ENCODE results near the gene EIPR1. TPM values are rescaled to one million over a fixed set of nuclear protein-coding genes. Genes with fewer than 3 reads are reported as not detected.
A peak's percentile ranks its signal among the peaks of the same experiment; 100 is the strongest.

Gene EIPR1
- polyA plus RNA-seq (2013, experiment 1 of 2): 17.5 TPM
- 16.9 TPM for polyA plus RNA-seq (2013, experiment 2 of 2)

- Histone ChIP-seq H2AFZ (ENCODE audit: low read depth, low read length) (peak within 1 kb of the TSS; percentile 97), H3K79me1 (replicated peaks; ENCODE audit: low read length, poor library complexity, severe bottlenecking) (peaks cover 13% of the 10 kb centered on the region), H3K27me3 (ENCODE audit: control insufficient read depth in 1 of 2, insufficient read depth in 1 of 2, low read length in 2 of 2) (no peaks in the 10 kb centered on the region), H2BK12ac (ENCODE audit: low read length in 2 of 2) (peak within 1 kb of the TSS; percentile 25 to 28), H4K8ac (ENCODE audit: low read length) (peak within 1 kb of the TSS; percentile 99), H3K14ac (ENCODE audit: low read length in 2 of 2) (peak within 1 kb of the TSS in 1 of 2 experiments; percentile 92), H2BK5ac (ENCODE audit: low read depth, low read length, poor library complexity, severe bottlenecking) (no peak within 1 kb of the TSS), H3K36me3 (ENCODE audit: control insufficient read depth in 1 of 2, insufficient read depth in 2 of 2, low read depth in 1 of 2, low read length in 2 of 2) (peaks cover 3 to 19% of the 10 kb centered on the region in 2 experiments), H2BK120ac (ENCODE audit: low read depth, low read length) (peak within 1 kb of the TSS; percentile 77), H3K4me3 (ENCODE audit: insufficient read depth in 1 of 2, low read depth in 1 of 2, low read length in 2 of 2) (peak within 1 kb of the TSS; percentile 98 to 99), H3K4me2 (ENCODE audit: low read length, poor library complexity, severe bottlenecking) (peak within 1 kb of the TSS; percentile 66), H3K27ac (ENCODE audit: low read length, poor library complexity, severe bottlenecking) (peak within 1 kb of the TSS; percentile 85), H3K23ac (ENCODE audit: low read length in 2 of 2) (peak within 1 kb of the TSS in 1 of 2 experiments; percentile 52), H3K4ac (ENCODE audit: low read depth in 1 of 2, low read length in 2 of 2) (peak within 1 kb of the TSS; percentile 75 to 89), H2AK5ac (ENCODE audit: low read length, severe bottlenecking) (peak within 1 kb of the TSS; percentile 66), H3K9ac (ENCODE audit: low read length) (peak within 1 kb of the TSS; percentile 83), H4K91ac (ENCODE audit: low read length) (peak within 1 kb of the TSS; percentile 98), H3K18ac (ENCODE audit: low read depth in 1 of 2, low read length in 2 of 2) (peak within 1 kb of the TSS; percentile 95 to 97), H3K9me3 (ENCODE audit: control insufficient read depth, low read length) (no peaks in the 10 kb centered on the region), H2BK15ac (ENCODE audit: low read depth, poor library complexity, severe bottlenecking) (no peak within 1 kb of the TSS), H3K4me1 (ENCODE audit: control insufficient read depth, insufficient read depth, low read depth, low read length) (peaks cover 14% of the 10 kb centered on the region)
- peak; percentile 99 for DNase-seq
- 6% methylated on average over 57 of the region's 57 CpGs for WGBS
Observed at GRCh38 chr2:3377612-3378432, at the start of gene EIPR1. Gene EIPR1, minus strand, starts transcription at chr2:3377818. Its CDS starts 129 bp downstream, at chr2:3377689.

- H2BK120ac ChIP-seq (ENCODE audit: low read depth, low read length): no peak overlapping the region
- H3K4me2 ChIP-seq (ENCODE audit: low read length, poor library complexity, severe bottlenecking): no peak overlapping the region
- no peak overlapping the region for H3K23ac ChIP-seq (ENCODE audit: low read length in 2 of 2)
- no peaks in the 10 kb centered on the region for H3K27me3 ChIP-seq (ENCODE audit: control insufficient read depth in 1 of 2, insufficient read depth in 1 of 2, low read length in 2 of 2)
- H3K14ac ChIP-seq (ENCODE audit: low read length in 2 of 2): no peak overlapping the region
- H3K36me3 ChIP-seq (ENCODE audit: control insufficient read depth in 1 of 2, insufficient read depth in 2 of 2, low read depth in 1 of 2, low read length in 2 of 2): peaks cover 43 to 93% of the 10 kb centered on the region in 2 experiments
- H3K4ac ChIP-seq (ENCODE audit: low read depth in 1 of 2, low read length in 2 of 2): no peak overlapping the region
- H4K91ac ChIP-seq (ENCODE audit: low read length): no peak overlapping the region
- no peak overlapping the region for H4K8ac ChIP-seq (ENCODE audit: low read length)
- H3K9me3 ChIP-seq (ENCODE audit: control insufficient read depth, low read length): no peaks in the 10 kb centered on the region
- DNase-seq: no peak
- no peak overlapping the region for H3K18ac ChIP-seq (ENCODE audit: low read depth in 1 of 2, low read length in 2 of 2)
- H3K27ac ChIP-seq (ENCODE audit: low read length, poor library complexity, severe bottlenecking): no peak overlapping the region
- no peak overlapping the region for H2AK5ac ChIP-seq (ENCODE audit: low read length, severe bottlenecking)
- H2BK15ac ChIP-seq (ENCODE audit: low read depth, poor library complexity, severe bottlenecking): no peak overlapping the region
- no peak overlapping the region for H2AFZ ChIP-seq (ENCODE audit: low read depth, low read length)
- WGBS: 99% methylated on average over 5 of the region's 6 CpGs
- H3K4me1 ChIP-seq (ENCODE audit: control insufficient read depth, insufficient read depth, low read depth, low read length): no peaks in the 10 kb centered on the region
- no peak overlapping the region for H3K4me3 ChIP-seq (ENCODE audit: insufficient read depth in 1 of 2, low read depth in 1 of 2, low read length in 2 of 2)
- H2BK5ac ChIP-seq (ENCODE audit: low read depth, low read length, poor library complexity, severe bottlenecking): no peak overlapping the region
- H3K79me1 ChIP-seq (replicated peaks; ENCODE audit: low read length, poor library complexity, severe bottlenecking): peaks cover 27% of the 10 kb centered on the region
- no peak overlapping the region for H3K9ac ChIP-seq (ENCODE audit: low read length)
- H2BK12ac ChIP-seq (ENCODE audit: low read length in 2 of 2): no peak overlapping the region
Observed at GRCh38 chr2:3427272-3427671, 49.7 kb upstream of the EIPR1 start.

GRCh38 chr2:3426615-3427014 lies 49.0 kb upstream of the EIPR1 start:
- Histone ChIP-seq H3K23ac (ENCODE audit: low read length in 2 of 2) (no peak overlapping the region), H4K8ac (ENCODE audit: low read length) (no peak overlapping the region), H3K14ac (ENCODE audit: low read length in 2 of 2) (no peak overlapping the region), H3K4me1 (ENCODE audit: control insufficient read depth, insufficient read depth, low read depth, low read length) (no peaks in the 10 kb centered on the region), H4K91ac (ENCODE audit: low read length) (no peak overlapping the region), H2BK120ac (ENCODE audit: low read depth, low read length) (no peak overlapping the region), H2AFZ (ENCODE audit: low read depth, low read length) (no peak overlapping the region), H3K9ac (ENCODE audit: low read length) (no peak overlapping the region), H3K36me3 (ENCODE audit: control insufficient read depth in 1 of 2, insufficient read depth in 2 of 2, low read depth in 1 of 2, low read length in 2 of 2) (peaks cover 50 to 93% of the 10 kb centered on the region in 2 experiments), H3K27ac (ENCODE audit: low read length, poor library complexity, severe bottlenecking) (no peak overlapping the region), H3K18ac (ENCODE audit: low read depth in 1 of 2, low read length in 2 of 2) (no peak overlapping the region), H3K4me3 (ENCODE audit: insufficient read depth in 1 of 2, low read depth in 1 of 2, low read length in 2 of 2) (no peak overlapping the region), H3K4ac (ENCODE audit: low read depth in 1 of 2, low read length in 2 of 2) (no peak overlapping the region), H2AK5ac (ENCODE audit: low read length, severe bottlenecking) (no peak overlapping the region), H3K4me2 (ENCODE audit: low read length, poor library complexity, severe bottlenecking) (no peak overlapping the region), H3K79me1 (replicated peaks; ENCODE audit: low read length, poor library complexity, severe bottlenecking) (peaks cover 29% of the 10 kb centered on the region), H3K27me3 (ENCODE audit: control insufficient read depth in 1 of 2, insufficient read depth in 1 of 2, low read length in 2 of 2) (no peaks in the 10 kb centered on the region), H2BK15ac (ENCODE audit: low read depth, poor library complexity, severe bottlenecking) (no peak overlapping the region), H3K9me3 (ENCODE audit: control insufficient read depth, low read length) (no peaks in the 10 kb centered on the region), H2BK12ac (ENCODE audit: low read length in 2 of 2) (no peak overlapping the region), H2BK5ac (ENCODE audit: low read depth, low read length, poor library complexity, severe bottlenecking) (no peak overlapping the region)
- DNase-seq: no peak
- WGBS: 97% methylated on average over 14 of the region's 14 CpGs

GRCh38 chr2:3424171-3424795 lies 46.7 kb upstream of the EIPR1 start:
- Histone ChIP-seq H4K8ac (ENCODE audit: low read length) (no peak overlapping the region), H3K27me3 (ENCODE audit: control insufficient read depth in 1 of 2, insufficient read depth in 1 of 2, low read length in 2 of 2) (no peaks in the 10 kb centered on the region), H2BK5ac (ENCODE audit: low read depth, low read length, poor library complexity, severe bottlenecking) (no peak overlapping the region), H3K18ac (ENCODE audit: low read depth in 1 of 2, low read length in 2 of 2) (no peak overlapping the region), H2BK120ac (ENCODE audit: low read depth, low read length) (no peak overlapping the region), H3K4ac (ENCODE audit: low read depth in 1 of 2, low read length in 2 of 2) (no peak overlapping the region), H3K9me3 (ENCODE audit: control insufficient read depth, low read length) (no peaks in the 10 kb centered on the region), H3K36me3 (ENCODE audit: control insufficient read depth in 1 of 2, insufficient read depth in 2 of 2, low read depth in 1 of 2, low read length in 2 of 2) (peaks cover 51 to 95% of the 10 kb centered on the region in 2 experiments), H3K9ac (ENCODE audit: low read length) (no peak overlapping the region), H3K27ac (ENCODE audit: low read length, poor library complexity, severe bottlenecking) (no peak overlapping the region), H2BK15ac (ENCODE audit: low read depth, poor library complexity, severe bottlenecking) (no peak overlapping the region), H4K91ac (ENCODE audit: low read length) (no peak overlapping the region), H3K14ac (ENCODE audit: low read length in 2 of 2) (no peak overlapping the region), H2BK12ac (ENCODE audit: low read length in 2 of 2) (no peak overlapping the region), H3K79me1 (replicated peaks; ENCODE audit: low read length, poor library complexity, severe bottlenecking) (peaks cover 33% of the 10 kb centered on the region), H3K4me3 (ENCODE audit: insufficient read depth in 1 of 2, low read depth in 1 of 2, low read length in 2 of 2) (no peak overlapping the region), H3K4me1 (ENCODE audit: control insufficient read depth, insufficient read depth, low read depth, low read length) (peaks cover 5% of the 10 kb centered on the region), H2AK5ac (ENCODE audit: low read length, severe bottlenecking) (no peak overlapping the region), H3K4me2 (ENCODE audit: low read length, poor library complexity, severe bottlenecking) (no peak overlapping the region), H2AFZ (ENCODE audit: low read depth, low read length) (no peak overlapping the region), H3K23ac (ENCODE audit: low read length in 2 of 2) (no peak overlapping the region)
- over 99% methylated on average over 8 of the region's 9 CpGs for WGBS
- no peak for DNase-seq
